HFF-Myc (cell line): ENCODE data around the gene SLITRK4.

ENCODE experiments used
- DNase-seq: peaks from one replicate; pipeline ENCODE4 v3.0.0-alpha.2; 2011; ENCODE audit warnings: low read depth; ENCODE audit errors: extremely low read depth
- H3K4me3 ChIP-seq: replicated peaks from 2 replicates; pipeline ENCODE4 v1.5.1; 2011; ENCODE audit warnings: low read depth, mild to moderate bottlenecking, control low read depth, low read length
- TF ChIP-seq, protein P1 (sequence below): IDR thresholded peaks from 2 replicates; pipeline ENCODE4 v1.5.1; 2012; ENCODE audit warnings: mild to moderate bottlenecking, low read depth, low read length, control low read depth; ENCODE audit errors: missing control alignments

Gene SLITRK4, protein sequence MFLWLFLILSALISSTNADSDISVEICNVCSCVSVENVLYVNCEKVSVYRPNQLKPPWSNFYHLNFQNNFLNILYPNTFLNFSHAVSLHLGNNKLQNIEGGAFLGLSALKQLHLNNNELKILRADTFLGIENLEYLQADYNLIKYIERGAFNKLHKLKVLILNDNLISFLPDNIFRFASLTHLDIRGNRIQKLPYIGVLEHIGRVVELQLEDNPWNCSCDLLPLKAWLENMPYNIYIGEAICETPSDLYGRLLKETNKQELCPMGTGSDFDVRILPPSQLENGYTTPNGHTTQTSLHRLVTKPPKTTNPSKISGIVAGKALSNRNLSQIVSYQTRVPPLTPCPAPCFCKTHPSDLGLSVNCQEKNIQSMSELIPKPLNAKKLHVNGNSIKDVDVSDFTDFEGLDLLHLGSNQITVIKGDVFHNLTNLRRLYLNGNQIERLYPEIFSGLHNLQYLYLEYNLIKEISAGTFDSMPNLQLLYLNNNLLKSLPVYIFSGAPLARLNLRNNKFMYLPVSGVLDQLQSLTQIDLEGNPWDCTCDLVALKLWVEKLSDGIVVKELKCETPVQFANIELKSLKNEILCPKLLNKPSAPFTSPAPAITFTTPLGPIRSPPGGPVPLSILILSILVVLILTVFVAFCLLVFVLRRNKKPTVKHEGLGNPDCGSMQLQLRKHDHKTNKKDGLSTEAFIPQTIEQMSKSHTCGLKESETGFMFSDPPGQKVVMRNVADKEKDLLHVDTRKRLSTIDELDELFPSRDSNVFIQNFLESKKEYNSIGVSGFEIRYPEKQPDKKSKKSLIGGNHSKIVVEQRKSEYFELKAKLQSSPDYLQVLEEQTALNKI

GRCh38 chrX:143635915-143636314 lies at the start of gene SLITRK4:
Gene SLITRK4, minus strand, starts transcription at chrX:143636101. Its CDS starts 4,993 bp downstream, at chrX:143631108.
- no peak within 1 kb of the TSS for H3K4me3 ChIP-seq
- DNase-seq, result no peak
- TF ChIP-seq, protein P1, sequence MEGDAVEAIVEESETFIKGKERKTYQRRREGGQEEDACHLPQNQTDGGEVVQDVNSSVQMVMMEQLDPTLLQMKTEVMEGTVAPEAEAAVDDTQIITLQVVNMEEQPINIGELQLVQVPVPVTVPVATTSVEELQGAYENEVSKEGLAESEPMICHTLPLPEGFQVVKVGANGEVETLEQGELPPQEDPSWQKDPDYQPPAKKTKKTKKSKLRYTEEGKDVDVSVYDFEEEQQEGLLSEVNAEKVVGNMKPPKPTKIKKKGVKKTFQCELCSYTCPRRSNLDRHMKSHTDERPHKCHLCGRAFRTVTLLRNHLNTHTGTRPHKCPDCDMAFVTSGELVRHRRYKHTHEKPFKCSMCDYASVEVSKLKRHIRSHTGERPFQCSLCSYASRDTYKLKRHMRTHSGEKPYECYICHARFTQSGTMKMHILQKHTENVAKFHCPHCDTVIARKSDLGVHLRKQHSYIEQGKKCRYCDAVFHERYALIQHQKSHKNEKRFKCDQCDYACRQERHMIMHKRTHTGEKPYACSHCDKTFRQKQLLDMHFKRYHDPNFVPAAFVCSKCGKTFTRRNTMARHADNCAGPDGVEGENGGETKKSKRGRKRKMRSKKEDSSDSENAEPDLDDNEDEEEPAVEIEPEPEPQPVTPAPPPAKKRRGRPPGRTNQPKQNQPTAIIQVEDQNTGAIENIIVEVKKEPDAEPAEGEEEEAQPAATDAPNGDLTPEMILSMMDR, result no peak

DNA sequence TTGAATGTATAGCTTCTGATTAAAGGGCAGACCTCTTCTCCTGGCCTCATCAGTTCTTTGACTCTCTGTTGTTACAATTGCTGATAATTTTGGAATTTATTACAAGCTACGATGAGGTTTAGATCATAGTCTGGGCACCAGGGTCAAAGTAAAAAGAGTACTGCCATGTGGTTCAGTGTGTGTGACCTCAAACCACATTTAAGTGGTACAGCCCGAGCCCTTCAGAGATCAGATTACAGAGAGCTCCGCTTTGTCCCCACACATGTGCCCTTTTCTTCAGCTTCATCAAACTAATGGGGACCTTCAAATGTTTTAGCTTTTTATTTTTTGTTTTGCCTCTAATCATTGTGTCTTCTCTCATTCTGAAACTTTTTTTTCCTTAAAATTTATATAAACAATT lies 47.6 kb upstream of the SLITRK4 start:
- H3K4me3 ChIP-seq, result no peak overlapping the region
- TF ChIP-seq, protein P1, result no peak
- DNase-seq, result no peak

DNA sequence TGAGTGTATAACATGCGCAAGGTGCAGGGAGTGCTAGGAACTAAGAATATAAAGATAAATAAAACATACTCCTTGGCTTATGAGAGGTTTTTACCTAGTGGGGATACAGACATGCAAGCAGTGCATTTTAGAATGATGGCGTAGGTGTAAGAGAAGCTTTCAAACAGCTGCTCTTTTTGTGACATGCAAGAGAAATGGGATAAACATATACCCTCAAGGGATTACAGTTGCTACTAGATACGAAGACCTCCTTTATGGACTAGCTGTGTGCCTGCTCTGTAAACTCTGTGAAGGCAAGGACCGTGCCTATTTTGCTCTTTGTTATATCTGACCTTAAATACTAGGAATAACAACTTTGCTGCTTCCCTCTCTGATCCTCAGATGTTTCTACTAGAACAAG lies 39.0 kb upstream of the SLITRK4 start:
- TF ChIP-seq, protein P1, result no peak
- no peak overlapping the region for H3K4me3 ChIP-seq
- DNase-seq, result no peak

- DNase-seq, result no peak
- no peak overlapping the region for H3K4me3 ChIP-seq
- TF ChIP-seq, protein P1, result no peak
Observed at GRCh38 chrX:143669395-143669794, 33.5 kb upstream of the SLITRK4 start.

DNA sequence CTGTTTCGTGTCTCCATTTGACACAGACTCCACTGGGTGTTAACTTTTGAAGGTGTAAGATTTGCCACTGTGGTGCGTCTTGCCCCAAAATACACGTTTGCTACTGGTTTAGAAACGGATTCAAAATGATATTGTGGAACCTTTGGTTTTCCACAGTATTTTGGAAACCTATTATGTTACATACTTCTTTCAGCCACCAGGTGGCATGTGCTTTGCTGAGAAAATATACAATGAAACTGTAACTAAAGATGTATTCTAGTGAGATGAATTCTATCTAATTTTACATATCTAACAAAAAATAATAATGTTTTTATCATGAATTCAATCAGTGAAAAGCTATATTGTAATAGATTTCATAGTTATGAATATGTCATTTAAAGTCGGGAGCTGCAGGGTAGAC lies 28.4 kb upstream of the SLITRK4 start:
- H3K4me3 ChIP-seq, result no peak overlapping the region
- TF ChIP-seq, protein P1, result peak; percentile 21
- DNase-seq, result no peak

GRCh38 chrX:143663755-143664154 lies 27.9 kb upstream of the SLITRK4 start:
- TF ChIP-seq, protein P1, result no peak
- no peak overlapping the region for H3K4me3 ChIP-seq
- no peak for DNase-seq
